ENCODE results near the gene NSF.
A peak's percentile ranks its signal among the peaks of the same experiment; 100 is the strongest.

The NSF gene

GRCh38 chr17:46769531-46770438 lies 179.3 kb downstream of the NSF start:
- TF ChIP-seq POLR2AphosphoS5 (IDR thresholded peaks at IDR 0.05; ENCODE audit: borderline replicate concordance, low read depth, low read length) (no peak), EZH2 (IDR thresholded peaks at IDR 0.05) (no peak), FOXP2 (optimal IDR thresholded peaks at IDR 0.05; ENCODE audit: control extremely low read depth, extremely low read length, insufficient read depth) (no peak)
- Histone ChIP-seq H3K27ac (no peak overlapping the region), H3K9me3 (ENCODE audit: low read depth, low read length) (no peaks in the 10 kb centered on the region), H3K9ac (ENCODE audit: insufficient read length) (no peak overlapping the region), H3K36me3 (ENCODE audit: insufficient read depth, low read length) (no peaks in the 10 kb centered on the region), H3K4me3 (no peak overlapping the region)
- DNase-seq (ENCODE audit: low read depth, low spot score): no peak

- Histone ChIP-seq H3K36me3 (ENCODE audit: insufficient read depth, low read length) (no peaks in the 10 kb centered on the region), H3K9me3 (ENCODE audit: low read depth, low read length) (no peaks in the 10 kb centered on the region), H3K4me3 (peak overlapping the region; percentile 68; the same call in 1 of the 2 replicates), H3K9ac (ENCODE audit: insufficient read length) (no peak overlapping the region), H3K27ac (no peak overlapping the region)
- no peak for DNase-seq (ENCODE audit: low read depth, low spot score)
- TF ChIP-seq POLR2AphosphoS5 (IDR thresholded peaks at IDR 0.05; ENCODE audit: borderline replicate concordance, low read depth, low read length) (no peak), FOXP2 (optimal IDR thresholded peaks at IDR 0.05; ENCODE audit: control extremely low read depth, extremely low read length, insufficient read depth) (no peak), EZH2 (IDR thresholded peaks at IDR 0.05) (no peak)
Measured at GRCh38 chr17:46770439-46770817, 180.0 kb downstream of the NSF start.

- Histone ChIP-seq H3K9ac (ENCODE audit: insufficient read length) (peak overlapping the region; percentile 63), H3K27ac (no peak overlapping the region), H3K9me3 (ENCODE audit: low read depth, low read length) (no peaks in the 10 kb centered on the region), H3K4me3 (peak overlapping the region; percentile 68), H3K36me3 (ENCODE audit: insufficient read depth, low read length) (no peaks in the 10 kb centered on the region)
- TF ChIP-seq EZH2 (IDR thresholded peaks at IDR 0.05) (no peak), FOXP2 (optimal IDR thresholded peaks at IDR 0.05; ENCODE audit: control extremely low read depth, extremely low read length, insufficient read depth) (no peak), POLR2AphosphoS5 (IDR thresholded peaks at IDR 0.05; ENCODE audit: borderline replicate concordance, low read depth, low read length) (peak; percentile 26; the same call in 1 of the 2 replicates)
- DNase-seq (ENCODE audit: low read depth, low spot score): no peak
Measured at GRCh38 chr17:46770818-46771560, 180.5 kb downstream of the NSF start.

- H3K9me3 ChIP-seq (ENCODE audit: low read depth, low read length): no peaks in the 10 kb centered on the region
- peak overlapping the region; percentile 68 for H3K4me3 ChIP-seq
- TF ChIP-seq POLR2AphosphoS5 (IDR thresholded peaks at IDR 0.05; ENCODE audit: borderline replicate concordance, low read depth, low read length) (no peak), FOXP2 (optimal IDR thresholded peaks at IDR 0.05; ENCODE audit: control extremely low read depth, extremely low read length, insufficient read depth) (no peak), EZH2 (IDR thresholded peaks at IDR 0.05) (no peak)
- H3K27ac ChIP-seq: no peak overlapping the region
- H3K9ac ChIP-seq (ENCODE audit: insufficient read length): peak overlapping the region; percentile 63
- no peaks in the 10 kb centered on the region for H3K36me3 ChIP-seq (ENCODE audit: insufficient read depth, low read length)
- no peak for DNase-seq (ENCODE audit: low read depth, low spot score)
Measured at GRCh38 chr17:46771561-46772474, 181.3 kb downstream of the NSF start.

- Histone ChIP-seq H3K4me3 (peak overlapping the region; percentile 63; the same call in 1 of the 2 replicates), H3K27ac (no peak overlapping the region), H3K36me3 (ENCODE audit: insufficient read depth, low read length) (no peaks in the 10 kb centered on the region), H3K9me3 (ENCODE audit: low read depth, low read length) (no peaks in the 10 kb centered on the region), H3K9ac (ENCODE audit: insufficient read length) (no peak overlapping the region)
- no peak for DNase-seq (ENCODE audit: low read depth, low spot score)
- TF ChIP-seq EZH2 (IDR thresholded peaks at IDR 0.05) (no peak), FOXP2 (optimal IDR thresholded peaks at IDR 0.05; ENCODE audit: control extremely low read depth, extremely low read length, insufficient read depth) (no peak), POLR2AphosphoS5 (IDR thresholded peaks at IDR 0.05; ENCODE audit: borderline replicate concordance, low read depth, low read length) (no peak)
Measured at GRCh38 chr17:46772475-46773220, 182.2 kb downstream of the NSF start.

GRCh38 chr17:46773221-46773605 lies 182.7 kb downstream of the NSF start:
- H3K4me3 ChIP-seq: no peak overlapping the region
- TF ChIP-seq EZH2 (IDR thresholded peaks at IDR 0.05): no peak
- no peak for TF ChIP-seq FOXP2 (optimal IDR thresholded peaks at IDR 0.05; ENCODE audit: control extremely low read depth, extremely low read length, insufficient read depth)
- TF ChIP-seq POLR2AphosphoS5 (IDR thresholded peaks at IDR 0.05; ENCODE audit: borderline replicate concordance, low read depth, low read length): no peak
- no peaks in the 10 kb centered on the region for H3K36me3 ChIP-seq (ENCODE audit: insufficient read depth, low read length)
- no peak for DNase-seq (ENCODE audit: low read depth, low spot score)
- H3K9me3 ChIP-seq (ENCODE audit: low read depth, low read length): no peaks in the 10 kb centered on the region
- H3K27ac ChIP-seq: no peak overlapping the region
- no peak overlapping the region for H3K9ac ChIP-seq (ENCODE audit: insufficient read length)

- no peak for DNase-seq (ENCODE audit: low read depth, low spot score)
- TF ChIP-seq EZH2 (IDR thresholded peaks at IDR 0.05) (no peak), POLR2AphosphoS5 (IDR thresholded peaks at IDR 0.05; ENCODE audit: borderline replicate concordance, low read depth, low read length) (no peak), FOXP2 (optimal IDR thresholded peaks at IDR 0.05; ENCODE audit: control extremely low read depth, extremely low read length, insufficient read depth) (no peak)
- no peaks in the 10 kb centered on the region for H3K9me3 ChIP-seq (ENCODE audit: low read depth, low read length)
- H3K36me3 ChIP-seq (ENCODE audit: insufficient read depth, low read length): no peaks in the 10 kb centered on the region
- H3K9ac ChIP-seq (ENCODE audit: insufficient read length): no peak overlapping the region
- H3K27ac ChIP-seq: no peak overlapping the region
- H3K4me3 ChIP-seq: no peak overlapping the region
Measured at GRCh38 chr17:46773676-46774075, 183.2 kb downstream of the NSF start.

Measured in SK-N-MC (cell line).